Measurements from ENCODE around the gene ADAM12.

- no peak for TF ChIP-seq CTBP1 (IDR thresholded peaks at IDR 0.05; ENCODE audit: borderline replicate concordance)
- no peak for TF ChIP-seq BHLHE40 (IDR thresholded peaks at IDR 0.05; ENCODE audit: borderline replicate concordance)
- no peak for TF ChIP-seq ARNT (IDR thresholded peaks at IDR 0.05)
- TF ChIP-seq TARDBP (IDR thresholded peaks at IDR 0.05), result no peak
- TF ChIP-seq SP1 (IDR thresholded peaks at IDR 0.05), result no peak
- no peak for TF ChIP-seq ELF4 (IDR thresholded peaks at IDR 0.05)
- no peak for TF ChIP-seq SUZ12 (IDR thresholded peaks at IDR 0.05)
- TF ChIP-seq FOXA1 (IDR thresholded peaks at IDR 0.05), result no peak
- no peak for TF ChIP-seq NFRKB (IDR thresholded peaks at IDR 0.05)
- TF ChIP-seq ZNF384 (IDR thresholded peaks at IDR 0.05), result no peak
- no peak for TF ChIP-seq HDGF (IDR thresholded peaks at IDR 0.05; ENCODE audit: borderline replicate concordance)
- TF ChIP-seq FOXM1 (IDR thresholded peaks at IDR 0.05; ENCODE audit: borderline replicate concordance), result no peak
These were observed 297.8 kb downstream of the ADAM12 start for GRCh38 chr10:126090443-126090842.
